Measurements from ENCODE around the gene NLRP8. TPM values are rescaled to one million over a fixed set of nuclear protein-coding genes. Genes with fewer than 3 reads are reported as not detected.
"Not testable (repeated sequence)": the region's sequence is repeated elsewhere in the genome, so short reads cannot be mapped to it uniquely, and the experiment has no call there.

The NLRP8 gene
- not detected for total RNA-seq

DNA sequence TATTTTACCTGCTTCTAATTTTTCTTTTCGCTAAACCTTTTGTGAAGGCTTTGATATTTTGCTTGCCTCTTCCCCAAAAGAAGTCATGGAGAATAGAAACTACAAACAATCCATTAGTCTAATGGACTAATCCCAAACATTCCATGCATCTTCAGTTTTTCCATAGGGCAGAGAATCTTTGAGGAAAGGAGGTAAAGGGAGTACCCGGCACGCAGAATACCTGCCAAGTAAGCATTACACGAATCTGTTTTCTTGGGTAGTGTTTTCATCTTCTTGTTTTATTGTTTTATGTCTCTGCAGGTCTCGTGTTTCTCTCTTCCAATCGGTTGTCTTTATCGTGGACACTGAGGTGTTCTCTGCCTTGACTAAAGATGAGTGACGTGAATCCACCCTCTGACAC, at the start of gene NLRP8:
Gene NLRP8 (plus strand): TSS at position 301 of the 400 bp plus-strand sequence.
- no peak for DNase-seq

DNA sequence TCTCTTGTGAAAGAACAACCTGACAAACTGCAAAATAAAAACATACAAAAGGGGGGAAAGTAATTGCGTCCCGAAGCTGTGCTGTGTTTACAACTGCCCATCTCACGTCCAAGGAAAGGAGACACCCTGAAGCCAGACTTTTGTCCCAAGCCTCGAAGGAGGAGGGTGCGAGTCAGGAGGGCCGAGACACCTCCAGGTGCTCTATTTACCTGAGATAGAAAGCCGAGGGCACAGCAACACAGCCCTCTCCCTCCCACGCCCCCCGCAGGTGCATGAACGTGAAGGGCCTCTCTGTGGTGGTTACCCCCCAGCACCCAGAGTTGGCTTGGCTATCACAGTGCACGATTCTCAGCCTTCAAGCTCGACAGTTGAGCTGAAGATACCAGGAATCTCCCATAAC, 48.7 kb upstream of the NLRP8 start:
- DNase-seq, result no peak

DNA sequence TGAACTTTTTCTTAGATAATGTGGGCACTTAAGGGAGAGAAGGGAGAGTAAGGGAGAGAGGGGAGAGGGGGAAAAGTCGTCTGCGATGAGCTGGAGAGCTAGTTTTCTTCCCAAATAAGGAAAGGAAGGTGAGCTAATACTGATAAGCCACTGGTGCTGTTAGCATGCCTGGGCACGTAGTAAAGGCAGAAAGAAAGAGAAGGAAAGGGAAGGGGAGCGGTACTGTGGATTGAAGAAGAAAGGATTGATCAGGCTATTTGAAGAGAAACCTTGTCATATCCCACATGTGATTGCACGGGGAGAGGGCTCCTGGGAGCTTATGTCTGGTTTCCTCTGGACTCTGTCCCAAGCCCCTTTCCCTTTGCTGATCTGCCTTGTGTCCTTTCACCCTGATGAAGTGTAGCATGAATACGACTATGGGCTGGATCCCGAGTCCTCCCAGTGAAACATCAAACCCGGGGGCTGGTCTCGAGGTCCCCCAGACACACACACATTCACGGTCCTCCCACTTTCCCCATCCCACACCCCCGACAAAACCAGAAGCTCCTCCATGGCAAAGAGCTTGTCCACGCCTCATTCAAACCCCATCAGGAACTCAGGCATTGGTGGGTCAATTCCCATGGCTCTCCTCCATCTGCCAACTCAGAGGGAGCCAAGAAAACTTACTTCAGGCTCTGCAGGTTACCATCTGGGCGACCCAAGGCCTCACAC, 46.1 kb upstream of the NLRP8 start:
- no peak for DNase-seq

DNA sequence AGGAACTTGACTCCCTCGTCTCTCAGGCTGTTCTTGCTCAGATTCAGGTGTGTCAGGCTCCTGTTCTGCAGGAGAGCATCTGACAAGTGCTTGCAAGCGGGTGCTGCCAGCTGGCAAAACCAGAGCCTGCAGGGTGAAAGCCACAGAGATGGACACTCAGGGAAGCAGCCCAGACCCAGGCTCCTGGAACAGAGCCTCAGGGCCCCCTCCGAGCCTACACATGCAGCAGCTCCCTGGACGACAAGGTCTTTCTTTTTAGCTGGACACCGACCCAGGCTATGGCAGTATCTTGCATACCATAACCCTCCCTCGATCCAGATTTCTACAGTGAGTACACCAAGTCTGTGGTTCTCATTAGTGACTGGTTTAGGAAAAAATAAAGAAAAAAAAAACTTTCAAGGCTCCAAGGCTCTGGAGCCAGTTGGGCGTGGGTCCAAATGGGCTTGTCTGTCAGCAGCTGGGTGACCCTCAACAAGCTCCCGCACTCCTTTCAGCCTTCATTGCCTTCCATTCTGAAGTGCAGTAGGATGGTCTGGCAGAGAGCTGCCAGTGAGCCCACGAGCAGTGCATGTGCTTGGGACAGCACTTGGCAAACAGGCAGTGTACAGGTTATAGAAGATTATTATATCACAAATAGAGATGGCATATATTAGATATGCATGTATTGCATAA, 45.4 kb upstream of the NLRP8 start:
- DNase-seq, result no peak

DNA sequence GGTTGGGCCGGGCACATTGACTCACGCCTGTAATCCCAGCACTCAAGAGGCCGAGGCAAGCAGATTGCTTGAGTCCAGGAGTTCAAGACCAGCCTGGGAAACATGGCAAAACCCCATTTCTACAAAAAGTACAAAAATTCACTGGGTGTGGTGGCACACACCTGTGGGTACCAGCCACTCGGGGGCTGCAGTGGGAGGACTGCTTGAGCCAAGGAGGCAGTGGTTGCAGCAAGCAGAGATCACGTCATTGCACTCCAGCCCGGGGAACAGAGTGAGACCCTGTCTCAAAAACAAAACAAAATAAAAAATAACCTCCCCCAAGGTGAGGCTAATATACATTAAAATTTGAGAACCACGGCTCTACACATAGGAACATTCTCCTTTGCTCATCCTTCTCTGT, 40.3 kb upstream of the NLRP8 start:
- no peak for DNase-seq

DNA sequence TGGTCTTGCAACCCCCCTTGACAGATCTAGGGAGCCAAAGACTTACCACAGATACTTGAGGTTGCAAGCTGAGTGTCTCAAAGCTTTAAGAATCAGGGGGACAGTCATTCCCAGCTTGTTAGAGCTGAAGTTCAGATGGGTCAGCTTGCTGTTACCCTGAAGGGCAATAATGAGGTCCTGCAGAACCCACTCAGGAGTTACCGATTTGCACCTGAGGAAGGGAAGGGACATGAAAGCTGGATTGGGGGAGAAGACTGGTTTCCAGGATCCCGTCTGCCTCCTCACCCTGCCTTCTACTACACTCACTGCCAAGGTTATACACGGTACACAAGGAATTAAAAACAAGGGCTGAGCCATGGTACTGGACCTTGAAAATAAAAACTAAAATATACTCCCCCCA, 39.9 kb upstream of the NLRP8 start:
- no peak for DNase-seq

DNA sequence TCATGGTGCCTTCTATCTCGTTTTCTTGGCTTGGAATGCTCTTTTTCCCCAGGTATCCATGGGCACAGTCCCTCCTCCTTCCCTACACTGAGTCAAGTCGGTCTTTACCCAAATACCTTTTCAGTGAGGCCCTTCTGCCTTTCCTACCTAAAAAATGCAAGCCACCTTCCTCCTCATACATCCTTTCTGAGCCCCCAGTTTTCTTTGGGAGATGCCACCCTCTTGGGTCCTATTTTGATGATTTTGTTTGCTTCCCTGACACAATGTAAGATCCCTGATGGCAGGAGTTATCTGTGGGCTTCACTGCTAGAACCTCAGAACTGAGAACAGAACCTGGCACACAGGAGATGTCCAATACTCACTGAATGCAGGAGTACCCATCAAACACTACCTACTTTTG, 37.8 kb upstream of the NLRP8 start:
- no peak for DNase-seq

DNA sequence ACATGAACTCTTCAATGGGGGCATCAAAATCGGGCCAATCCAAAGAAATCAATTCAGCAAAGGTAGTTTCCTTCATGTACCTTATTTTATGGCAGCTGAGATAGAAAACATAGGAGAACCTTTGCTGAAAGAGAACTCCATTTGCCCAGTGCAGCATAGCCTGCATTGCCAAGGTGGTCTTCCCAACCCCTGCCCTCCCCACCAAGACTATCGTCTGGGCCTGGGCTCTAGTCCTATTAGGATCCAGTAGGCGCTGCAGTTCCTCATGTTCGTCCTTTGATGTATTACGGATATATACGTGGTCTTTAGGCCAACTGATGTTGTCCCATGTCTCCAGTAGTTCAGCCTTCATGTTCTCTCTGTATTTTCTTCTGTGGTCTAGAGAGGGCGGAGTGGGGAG, 34.7 kb upstream of the NLRP8 start:
- DNase-seq, result no peak

DNA sequence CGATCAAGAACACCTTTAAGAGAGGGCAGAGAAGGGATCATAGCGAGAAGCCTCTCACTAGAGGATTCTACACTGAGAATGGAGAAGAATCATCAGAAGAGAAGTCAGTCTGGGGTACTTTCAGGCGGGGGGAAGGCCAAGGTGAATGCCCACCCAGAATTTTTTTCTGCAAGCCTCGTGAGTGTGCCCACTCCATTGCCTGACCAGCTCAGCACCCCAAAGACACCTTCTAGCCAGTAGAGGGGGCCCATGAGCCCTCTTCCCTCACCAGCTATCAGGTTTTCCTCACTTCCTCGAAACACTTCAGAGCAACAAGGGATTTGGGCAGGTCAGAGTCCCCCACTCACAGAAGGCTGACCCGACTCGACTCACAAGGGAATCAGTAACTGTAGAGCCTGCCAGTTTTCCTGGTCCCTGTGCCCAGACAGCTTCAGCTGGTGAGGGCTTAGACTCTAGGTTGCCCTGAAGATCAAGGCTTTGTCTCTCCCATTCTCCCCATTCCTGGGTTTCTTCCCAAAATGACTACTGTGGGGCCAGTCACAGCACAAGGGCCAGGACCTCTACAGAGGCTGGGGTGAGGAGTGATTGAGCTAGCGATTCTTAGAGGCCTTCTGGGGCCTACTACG, 33.9 kb upstream of the NLRP8 start:
- no peak for DNase-seq

DNA sequence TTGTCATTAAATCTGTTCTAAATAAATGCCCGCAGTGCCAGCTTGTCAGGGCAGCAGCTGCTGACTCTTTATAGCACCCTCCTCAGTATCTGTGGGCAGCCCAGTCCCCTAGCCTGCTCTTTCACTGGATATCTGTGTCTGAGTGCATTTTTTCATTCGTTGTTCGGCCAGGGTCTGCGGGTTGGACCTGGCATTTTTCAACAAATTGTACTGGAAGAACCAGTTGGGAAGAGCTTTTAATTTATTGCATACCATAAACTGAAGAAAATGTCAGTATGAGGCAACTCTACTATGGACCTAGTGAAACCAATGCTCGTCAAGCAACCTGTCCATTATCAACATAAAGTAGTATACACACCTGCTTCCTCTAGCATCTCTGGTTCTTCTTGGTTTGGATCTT, 24.1 kb upstream of the NLRP8 start:
- DNase-seq, result no peak

DNA sequence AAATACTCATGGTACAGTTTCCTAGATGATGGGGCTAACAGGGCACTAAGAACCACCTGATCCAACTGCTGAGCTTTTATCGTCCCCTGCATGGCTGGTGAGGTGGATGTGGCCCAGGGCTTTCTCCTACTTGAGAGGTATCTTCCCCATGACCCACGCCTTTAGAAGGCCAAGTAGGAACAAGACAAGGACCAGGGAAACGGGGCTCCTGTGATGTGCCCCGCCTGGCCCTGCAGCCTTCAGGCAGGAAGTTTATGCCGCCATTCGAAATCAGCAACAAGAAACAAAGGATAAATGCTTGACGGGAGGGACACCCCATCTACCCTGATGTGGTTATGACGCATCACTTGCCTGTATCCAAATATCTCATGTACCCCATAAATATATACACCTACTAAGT, 19.6 kb upstream of the NLRP8 start:
- DNase-seq, result no peak

DNA sequence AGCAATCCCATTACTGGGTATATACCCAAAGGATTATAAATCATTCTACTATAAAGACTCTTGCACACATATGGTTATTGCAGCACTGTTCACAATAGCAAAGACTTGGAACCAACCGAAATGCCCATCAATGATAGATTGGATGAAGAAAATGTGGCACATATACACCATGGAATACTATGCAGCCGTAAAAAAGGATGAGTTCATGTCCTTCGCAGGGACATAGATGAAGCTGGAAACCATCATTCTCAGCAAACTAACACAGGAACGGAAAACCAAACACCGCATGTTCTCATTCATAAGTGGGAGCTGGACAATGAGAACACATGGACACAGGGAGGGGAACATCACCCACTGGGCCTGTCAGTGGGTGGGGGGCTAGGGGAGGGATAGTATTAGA, 18.4 kb upstream of the NLRP8 start:
- not testable (repeated sequence) for DNase-seq

DNA sequence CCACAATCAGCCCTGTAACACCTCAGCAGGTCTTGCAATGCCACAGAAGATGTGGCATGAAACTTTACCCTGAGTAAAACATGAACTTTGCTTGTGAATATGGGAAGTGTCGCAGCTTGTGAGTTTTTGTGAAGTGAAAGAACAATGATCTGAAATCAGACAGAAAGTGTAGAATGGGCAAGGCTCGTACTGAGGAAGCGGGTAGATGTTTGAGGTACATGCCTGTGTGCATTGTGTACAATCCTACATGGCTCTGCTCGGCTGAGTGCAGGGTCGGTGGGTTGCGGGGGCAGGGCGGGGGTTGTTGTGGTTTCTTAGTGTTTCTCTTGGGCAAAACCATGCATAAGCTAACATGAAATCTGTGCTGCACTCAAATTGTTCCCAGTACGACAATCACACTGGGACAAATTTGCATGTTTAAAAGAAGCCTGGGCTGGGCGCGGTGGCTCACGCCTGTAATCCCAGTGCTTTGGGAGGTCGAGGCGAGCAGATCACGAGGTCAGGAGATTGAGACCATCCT, 16.6 kb upstream of the NLRP8 start:
- DNase-seq, result no peak

DNA sequence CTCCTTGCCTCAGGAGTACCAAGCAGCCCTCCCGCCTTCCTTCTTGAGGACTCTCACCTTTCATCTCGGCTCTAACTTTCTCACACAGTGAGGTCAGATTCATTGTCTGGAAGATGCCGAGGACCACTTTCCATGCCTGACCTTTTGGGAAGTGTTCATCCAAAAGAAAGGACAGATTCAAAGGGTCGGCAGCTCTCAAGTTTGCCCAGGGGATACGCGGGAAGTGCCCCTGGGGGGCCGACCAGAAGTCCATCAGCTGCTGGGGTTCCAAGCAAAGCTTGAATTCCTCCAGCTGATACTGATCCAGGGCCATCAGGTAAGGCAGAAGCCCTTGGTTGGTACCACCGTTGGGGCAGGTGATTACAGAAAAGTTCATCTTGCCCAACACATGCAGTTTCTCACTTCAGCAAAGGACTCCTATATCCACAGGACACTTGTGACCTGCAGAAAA, 15.7 kb upstream of the NLRP8 start, which contains the start of gene NLRP13:
Gene NLRP13 (minus strand): TSS at position 401 of the 451 bp plus-strand sequence. CDS start 25 bp downstream, at position 376.
- no peak for DNase-seq

DNA sequence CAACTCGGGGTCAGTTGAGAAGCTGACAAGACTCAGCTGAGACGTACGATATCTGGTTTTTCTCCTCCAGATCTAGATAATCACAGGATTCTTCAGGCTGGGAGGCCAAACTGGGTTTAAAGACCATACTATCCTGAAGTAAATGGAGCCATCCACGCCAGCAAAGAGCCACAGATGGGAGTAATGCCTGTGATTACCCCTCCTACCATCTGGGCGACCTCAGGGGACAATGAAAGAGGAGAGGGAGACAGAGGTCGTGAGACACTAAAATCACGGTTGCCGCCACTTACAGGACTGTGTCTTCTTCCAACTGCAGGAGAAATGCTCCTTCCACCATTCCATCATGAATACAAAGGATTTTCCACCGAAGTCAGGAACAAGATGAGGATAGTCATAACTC, 12.4 kb upstream of the NLRP8 start:
- DNase-seq, result no peak

DNA sequence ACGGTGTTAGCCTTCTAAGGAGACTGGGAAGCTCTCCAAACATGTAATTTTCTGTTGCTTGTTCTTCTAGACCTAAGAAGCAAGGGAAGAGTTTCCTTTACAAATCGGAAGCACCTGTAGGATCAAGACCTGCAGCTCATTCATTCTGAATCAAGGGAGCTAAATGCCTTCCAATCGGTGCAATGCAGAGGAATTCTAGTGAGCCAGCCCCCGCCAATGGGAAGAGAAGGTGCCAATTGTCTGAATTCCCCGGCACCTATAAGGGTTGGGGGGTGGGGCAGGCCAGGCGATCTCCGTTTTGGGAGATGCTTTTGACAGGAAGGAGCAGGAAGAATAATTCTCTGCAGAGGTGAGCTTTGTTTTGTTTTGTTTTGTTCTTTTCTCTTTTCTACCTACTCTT, 8.4 kb upstream of the NLRP8 start:
- DNase-seq, result no peak

DNA sequence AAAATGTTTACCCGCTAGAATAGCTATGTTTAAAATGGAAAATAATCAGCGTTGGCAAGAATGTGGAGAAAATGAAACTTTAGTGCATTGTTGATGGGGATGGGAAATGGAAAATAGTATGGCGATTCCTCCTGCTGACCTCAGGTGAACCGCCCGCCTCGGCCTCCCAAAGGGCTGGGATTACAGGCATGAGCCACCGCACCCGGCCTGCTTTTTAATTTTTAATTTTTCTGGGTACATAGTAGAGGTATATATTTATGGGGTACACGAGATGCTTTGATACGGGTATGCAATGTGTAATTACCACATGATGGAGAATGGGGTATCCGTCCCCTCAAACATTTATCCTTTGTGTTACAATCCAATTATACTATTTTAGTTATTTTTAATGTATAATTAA, 7.3 kb upstream of the NLRP8 start:
- DNase-seq, result no peak

DNA sequence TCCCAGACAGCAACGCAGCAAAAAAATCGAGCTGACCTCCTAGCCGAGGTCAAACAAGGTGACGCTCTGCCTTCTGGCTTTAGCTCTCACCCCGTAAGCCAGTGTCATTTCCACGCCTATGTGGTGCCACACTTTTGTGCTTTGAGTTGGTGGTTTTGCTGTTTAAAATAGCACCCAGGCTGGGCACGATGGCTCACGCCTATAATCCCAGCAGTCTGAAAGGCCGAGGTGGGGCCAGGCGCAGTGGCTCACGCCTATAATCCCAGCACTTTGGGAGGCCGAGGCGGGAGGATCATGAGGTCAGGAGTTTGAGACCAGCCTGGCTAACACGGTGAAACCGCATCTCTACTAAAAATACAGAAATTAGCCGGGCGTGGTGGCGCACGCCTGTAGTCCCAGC, 2.9 kb downstream of the NLRP8 start:
- DNase-seq, result not testable (repeated sequence)

DNA sequence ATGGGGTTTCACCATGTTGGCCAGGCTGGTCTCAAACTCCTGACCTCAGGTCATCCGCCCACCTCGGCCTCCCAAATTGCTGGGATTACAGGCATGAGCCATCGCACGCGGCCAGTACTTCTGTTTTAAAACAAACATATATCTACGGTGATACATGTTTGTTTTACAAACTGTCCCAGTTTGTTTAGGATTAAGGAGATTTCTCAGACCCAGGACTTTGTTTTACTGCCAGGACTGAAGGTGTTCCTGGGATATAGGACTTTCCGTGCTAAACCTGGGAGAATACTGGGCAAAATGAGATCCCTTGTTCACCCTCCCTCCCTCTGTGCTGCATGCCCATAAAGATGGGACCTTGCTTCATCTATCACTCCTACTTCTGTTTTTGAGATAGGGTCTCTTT, 8.8 kb downstream of the NLRP8 start:
- DNase-seq, result no peak

DNA sequence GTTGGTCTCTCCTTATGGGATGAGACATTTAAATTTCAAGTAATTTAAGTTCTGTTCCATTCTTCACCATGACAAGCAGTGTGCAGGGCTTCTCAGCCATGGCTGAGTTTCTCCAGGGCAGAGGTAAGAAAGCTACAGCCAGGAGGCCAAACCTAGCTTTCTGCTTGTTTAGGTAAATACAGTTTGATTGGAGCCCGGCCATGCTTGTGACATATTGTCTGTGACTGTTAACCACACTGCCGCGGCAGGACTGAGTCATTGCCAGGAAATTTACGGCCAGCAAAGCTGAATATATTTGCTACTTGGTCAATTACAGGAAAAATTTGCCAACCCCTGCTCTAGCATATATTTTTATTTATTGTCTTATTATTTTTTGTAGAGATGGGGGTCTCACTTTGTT, 10.7 kb downstream of the NLRP8 start:
- DNase-seq, result no peak

DNA sequence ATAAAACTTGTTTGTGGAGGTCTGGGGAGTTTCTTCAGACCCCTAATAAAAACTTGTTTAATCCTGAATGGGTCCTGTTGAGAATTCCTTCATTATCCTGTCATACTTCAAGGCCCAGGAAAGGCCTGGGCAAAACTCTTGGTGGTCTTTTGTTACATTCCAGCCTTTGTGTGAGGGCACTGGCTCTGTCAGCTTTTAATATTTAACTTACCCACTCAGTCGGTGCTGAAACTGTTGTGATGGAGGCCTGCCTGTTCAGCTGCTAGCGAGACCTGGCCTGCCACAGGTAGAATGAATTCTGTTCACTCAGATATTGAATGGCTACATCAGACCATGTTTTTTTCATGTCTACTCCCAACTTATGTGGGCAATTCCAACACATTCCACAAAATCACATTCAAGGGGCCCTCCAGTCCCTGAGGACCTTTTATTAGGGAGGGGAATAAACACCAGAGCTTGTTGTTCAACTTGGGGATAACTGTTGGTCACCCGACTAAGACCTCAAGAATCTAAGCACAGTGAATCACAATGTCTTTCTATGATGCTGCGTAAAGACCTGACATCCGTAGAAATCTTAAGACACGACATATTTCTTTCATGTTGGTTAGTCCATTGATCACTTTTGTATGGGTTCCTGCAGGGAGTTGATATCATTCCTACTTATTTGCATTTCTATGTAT, 12.5 kb downstream of the NLRP8 start:
- no peak for DNase-seq

DNA sequence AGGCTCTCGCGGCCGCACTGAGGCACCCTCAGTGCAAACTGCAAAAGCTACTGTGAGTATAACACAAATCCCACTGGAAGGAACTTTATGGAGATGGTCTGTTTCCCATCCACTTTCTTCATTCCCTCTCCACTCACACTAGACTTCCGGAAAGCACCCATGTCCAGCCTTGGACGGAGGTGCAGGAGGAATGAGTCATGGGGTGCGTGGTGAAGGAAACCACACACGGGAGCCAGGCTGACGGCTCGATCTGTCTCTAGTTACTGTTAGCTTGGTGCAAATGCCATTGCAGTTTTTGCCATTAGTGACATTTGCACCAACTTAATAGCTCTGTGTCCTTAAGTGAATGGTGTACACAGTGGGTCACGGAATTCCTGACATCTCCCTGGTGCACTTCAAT, 14.6 kb downstream of the NLRP8 start:
- no peak for DNase-seq

DNA sequence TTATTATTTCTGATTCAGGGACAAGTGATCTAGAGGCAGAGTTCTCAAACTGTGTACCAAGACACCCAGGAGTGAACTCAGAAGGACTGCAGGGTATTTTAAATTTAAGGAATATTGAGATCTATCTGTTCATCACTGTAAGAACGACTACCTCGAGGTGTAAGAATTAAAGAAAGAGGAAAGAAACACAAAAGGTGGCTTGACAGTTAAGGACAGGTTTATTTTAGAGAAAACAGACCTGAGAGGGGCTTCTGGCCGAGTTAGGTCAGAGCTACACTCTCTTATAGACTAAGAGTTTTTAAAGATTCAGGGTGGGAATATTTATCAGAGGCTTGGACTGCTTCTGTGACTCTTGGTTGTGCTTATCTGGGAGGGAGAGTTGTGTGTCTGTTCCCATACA, 26.4 kb downstream of the NLRP8 start:
- no peak for DNase-seq

All from tongue (tissue), 2 donors.